HG03442 (cell line): ENCODE measurements around the gene RBFOX2.
"Not testable (repeated sequence)": the region's sequence is repeated elsewhere in the genome, so short reads cannot be mapped to it uniquely, and the experiment has no call there.

ENCODE experiments used
- ATAC-seq: cut with Tn5 transposase; IDR thresholded peaks from one replicate; pipeline ENCODE4 v1.9.1; 2021; ENCODE audit warnings: mild to moderate bottlenecking, moderate library complexity; ENCODE audit not compliant: unreplicated experiment

The RBFOX2 gene

GRCh38 chr22:36044517-36044916, 15.9 kb upstream of the RBFOX2 start:
- ATAC-seq: not testable (repeated sequence)

DNA sequence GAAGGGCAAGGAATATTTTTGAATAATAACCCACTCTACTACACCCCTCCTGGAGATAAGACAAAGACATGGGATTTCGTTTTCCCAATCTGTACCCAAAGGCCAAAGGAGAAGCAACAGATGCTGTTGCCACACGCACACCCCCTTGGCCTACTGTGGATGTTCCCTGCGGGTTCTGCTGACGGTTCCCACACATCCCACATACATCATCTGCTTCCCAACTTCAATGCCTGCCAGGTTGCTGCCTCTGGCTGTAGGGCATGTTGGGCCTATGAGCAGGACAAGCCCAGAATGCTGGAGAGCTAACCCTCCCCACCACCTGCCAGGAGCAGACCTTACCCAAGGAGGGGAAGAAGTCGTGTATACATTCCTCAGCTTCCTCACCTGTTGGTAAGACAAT, 13.6 kb upstream of the RBFOX2 start:
- no peak for ATAC-seq

DNA sequence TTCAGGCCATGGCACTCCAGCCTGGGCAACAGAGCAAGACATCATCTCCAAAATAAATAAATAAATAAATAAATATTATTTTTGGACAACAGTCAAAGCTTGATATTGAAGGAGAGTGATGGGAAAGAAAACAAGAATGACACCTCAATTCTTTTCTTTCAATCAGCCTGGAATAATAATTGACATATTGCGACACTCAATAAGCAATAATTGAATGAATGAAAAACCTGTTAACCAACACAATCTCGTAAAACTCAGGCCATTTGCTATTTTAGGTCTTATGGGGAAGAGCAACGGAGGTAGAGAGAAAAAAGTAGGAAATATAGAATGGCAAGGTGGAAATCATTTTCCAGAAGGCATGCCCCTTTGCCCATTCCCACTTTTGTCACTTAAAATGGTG, 10.5 kb upstream of the RBFOX2 start:
- no peak for ATAC-seq

- no peak for ATAC-seq
Measured at GRCh38 chr22:36037102-36037758, 8.6 kb upstream of the RBFOX2 start.

DNA sequence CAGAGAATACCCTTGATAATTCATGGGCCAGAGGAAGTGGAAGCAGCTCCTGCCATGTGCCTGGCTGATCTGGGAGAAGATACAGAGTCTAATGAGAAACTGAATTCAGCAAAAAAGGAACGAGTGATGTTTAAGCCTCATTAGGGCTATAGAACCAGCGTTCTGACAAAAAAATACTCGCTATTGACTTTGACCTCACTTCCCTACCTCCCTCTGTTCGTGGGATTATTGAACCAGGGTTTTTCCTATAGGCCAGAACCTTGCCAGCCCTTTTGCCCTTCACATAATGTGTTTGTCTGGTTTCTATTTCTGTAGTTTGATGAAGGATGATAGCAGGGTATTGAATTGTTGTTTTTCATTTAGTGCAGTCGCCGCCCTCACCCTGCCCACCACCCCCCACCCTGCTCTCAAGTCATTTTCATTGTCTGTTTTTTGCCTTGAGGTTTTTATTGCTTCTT, 7.6 kb upstream of the RBFOX2 start:
- ATAC-seq: no peak

DNA sequence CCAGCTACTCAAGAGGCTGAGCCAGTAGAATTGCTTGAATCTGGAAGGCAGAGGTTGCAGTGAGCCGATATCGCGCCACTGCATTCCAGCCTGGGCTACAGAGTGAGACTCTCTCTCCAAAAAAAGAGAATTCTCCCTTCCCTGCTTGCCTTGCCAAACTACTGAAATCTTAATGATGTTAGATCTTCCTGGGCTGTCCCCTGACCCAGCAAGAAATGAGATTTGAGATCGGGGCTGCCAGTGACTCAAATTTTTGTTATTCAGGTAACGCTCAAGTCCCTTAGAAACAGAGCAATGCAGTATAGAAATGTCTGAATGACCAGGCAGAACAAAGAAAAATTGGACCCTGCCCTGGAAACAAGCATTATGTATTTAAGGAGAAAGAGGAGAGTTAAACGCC, 4.0 kb upstream of the RBFOX2 start:
- no peak for ATAC-seq

DNA sequence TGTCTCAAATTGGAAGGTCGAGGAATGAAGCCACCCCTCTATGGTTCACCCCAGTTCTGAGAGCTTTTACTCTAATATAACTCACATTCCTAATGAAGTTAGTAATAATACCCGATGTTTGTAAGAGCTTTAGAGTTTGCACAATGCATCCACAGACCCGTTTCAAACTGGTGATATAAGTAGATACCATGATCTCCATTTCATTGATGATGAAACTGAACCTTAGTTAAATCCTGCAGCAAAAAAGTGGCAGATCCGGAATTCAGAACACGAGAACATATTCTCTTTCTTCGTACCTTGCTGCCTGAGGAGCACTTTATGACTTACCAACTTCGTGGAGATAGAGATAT, 757 bp upstream of the RBFOX2 start:
- no peak for ATAC-seq

GRCh38 chr22:36027935-36028645, 534 bp downstream of the RBFOX2 start:
- no peak for ATAC-seq

GRCh38 chr22:36027579-36027934, 1.1 kb downstream of the RBFOX2 start:
- ATAC-seq: no peak

DNA sequence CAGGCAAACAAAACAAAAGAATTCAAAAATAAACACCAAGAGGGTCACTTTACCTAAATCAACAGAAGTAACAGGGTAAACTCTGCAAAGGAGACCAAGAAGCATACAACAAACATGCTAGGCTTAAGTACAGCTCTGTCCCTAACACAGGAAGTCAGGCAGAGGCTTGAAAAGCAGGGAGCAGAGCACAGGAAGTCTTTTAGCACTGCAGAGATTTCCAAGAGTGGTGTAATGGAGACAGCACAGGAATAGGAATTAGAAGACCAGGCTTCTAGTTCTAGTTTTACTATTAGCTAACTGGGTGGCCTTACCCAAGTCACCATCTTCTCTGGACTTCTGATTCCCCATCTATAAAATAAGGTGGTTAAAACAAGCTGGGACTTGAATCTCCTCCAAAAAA, 1.9 kb downstream of the RBFOX2 start:
- no peak for ATAC-seq

DNA sequence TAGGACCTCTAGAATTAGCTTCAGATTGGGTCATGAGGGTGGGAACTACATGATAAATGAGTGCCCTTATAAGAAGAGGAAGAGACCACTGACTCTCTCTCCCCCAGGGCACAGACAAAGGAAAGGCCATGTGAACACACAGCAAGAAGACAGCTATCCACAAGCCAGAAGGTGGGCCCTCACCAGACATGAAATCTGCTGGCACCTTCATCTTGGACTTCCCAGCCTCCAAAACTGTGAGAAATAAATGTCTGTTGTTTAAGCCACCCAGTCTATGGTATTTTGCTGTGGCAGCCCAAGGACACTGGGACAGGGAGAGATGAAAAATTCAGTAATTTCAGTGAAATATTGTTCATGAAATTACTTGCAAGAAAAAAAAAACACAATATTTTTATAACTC, 5.9 kb downstream of the RBFOX2 start:
- ATAC-seq: no peak

GRCh38 chr22:36022162-36022561, 6.5 kb downstream of the RBFOX2 start:
- no peak for ATAC-seq

DNA sequence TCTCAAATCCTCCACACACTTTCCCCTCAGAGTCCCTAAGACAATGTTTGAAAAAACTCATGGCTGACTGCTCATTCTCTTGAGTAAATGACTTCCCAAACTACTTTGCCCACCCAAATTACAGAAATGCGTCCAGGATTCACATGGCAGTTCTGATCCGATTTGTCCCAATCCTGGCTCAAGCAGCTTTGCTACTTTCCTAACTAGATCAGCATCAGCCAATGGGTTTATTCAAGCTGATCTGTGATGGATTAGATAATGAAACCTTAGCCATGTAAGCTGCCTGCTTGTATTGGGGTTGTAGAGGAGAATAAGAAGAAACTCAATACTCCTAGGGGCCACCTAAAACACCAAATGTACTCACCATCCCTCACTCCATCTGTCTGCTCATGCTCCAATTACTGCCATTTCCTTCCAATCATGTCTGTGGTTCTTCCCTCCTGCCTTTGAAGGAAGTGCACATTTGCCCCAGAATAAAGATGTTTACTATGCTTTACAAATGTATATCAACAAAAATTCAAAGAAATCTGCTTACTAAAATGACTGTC, 6.9 kb downstream of the RBFOX2 start:
- ATAC-seq: no peak

DNA sequence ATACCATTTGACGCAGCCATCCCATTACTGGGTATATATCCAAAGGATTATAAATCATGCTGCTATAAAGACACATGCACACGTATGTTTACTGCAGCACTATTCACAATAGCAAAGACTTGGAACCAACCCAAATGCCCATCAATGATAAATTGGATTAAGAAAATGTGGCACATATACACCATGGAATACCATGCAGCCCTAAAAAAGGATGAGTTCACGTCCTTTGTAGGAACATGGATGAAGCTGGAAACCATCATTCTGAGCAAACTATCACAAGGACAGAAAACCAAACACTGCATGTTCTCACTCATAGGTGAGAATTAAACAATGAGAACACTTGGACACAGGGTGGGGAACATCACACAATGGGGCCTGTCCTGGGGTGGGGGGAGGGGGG, 7.8 kb downstream of the RBFOX2 start:
- not testable (repeated sequence) for ATAC-seq

DNA sequence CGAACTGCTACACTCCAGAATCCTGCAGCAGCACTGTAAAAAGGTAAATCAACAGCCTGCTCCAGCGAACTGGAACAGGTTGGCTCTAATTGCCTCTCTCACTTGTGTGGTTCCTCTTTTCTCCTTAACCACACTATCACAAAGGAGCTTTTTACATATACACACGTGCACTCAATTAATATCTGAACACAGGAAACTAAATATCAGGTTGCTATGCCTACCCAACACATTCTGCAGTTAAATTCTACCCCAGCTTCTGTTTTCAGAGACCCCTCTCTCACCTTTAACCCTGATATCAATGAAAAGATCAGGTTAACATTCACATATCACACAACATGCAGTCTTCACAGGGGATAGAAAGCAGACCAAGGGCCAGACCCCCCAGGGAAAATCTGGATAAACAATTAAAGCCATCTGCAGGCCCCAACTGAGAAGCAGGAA, 11.0 kb downstream of the RBFOX2 start:
- no peak for ATAC-seq

DNA sequence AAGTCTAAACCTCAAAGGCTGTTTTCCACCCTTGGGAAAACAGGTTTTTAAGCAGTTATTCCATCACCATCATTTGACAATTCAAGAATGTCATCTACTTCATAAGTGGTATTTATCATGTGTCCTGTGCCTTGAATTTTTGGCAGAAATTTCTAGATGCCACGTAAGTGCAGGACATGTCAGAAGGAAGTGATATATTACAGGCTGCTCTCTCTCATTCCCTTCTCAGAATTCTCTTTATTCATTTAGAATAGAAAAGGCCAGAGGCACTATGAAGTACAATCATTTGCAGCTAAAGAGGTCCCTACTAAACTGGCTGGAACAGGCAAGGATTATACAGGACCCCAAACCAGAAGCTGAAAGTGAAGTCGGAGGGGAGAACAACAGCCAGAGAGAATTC, 11.9 kb downstream of the RBFOX2 start:
- no peak for ATAC-seq

DNA sequence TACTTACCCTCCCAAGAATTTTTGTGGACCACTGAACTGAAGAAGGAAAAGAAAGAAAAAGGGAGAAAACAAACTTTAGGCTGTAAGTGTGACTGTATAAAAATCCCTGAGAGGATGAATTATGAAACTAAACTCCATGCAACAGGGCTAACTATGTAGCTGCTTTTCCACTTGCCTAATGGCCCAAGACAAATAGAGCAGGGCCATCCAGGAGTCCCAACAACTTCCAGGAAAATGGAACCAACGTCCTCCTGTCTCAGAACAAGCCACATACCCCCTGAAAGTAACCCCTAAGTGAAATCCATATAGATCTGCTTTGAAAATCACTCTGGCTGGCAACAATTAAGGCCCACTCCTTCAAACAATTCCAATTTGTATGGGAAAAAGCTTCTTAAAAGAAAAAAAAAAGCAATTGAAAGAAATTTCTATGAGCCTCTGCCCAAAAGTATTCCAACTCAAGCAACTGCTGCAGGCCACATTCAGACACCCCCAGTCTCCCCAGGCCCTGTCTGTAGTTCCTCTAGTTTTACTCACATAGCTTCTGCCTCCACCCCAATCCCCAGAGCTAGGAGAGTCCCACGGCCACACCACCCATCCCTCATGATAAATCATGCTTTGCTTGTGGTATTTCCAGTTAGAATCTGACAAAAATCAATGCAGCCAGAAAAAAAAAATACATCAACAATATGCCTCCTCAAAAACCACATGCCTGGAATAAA, 12.7 kb downstream of the RBFOX2 start:
- ATAC-seq: no peak

GRCh38 chr22:36015155-36015810, 13.3 kb downstream of the RBFOX2 start:
- ATAC-seq: no peak

DNA sequence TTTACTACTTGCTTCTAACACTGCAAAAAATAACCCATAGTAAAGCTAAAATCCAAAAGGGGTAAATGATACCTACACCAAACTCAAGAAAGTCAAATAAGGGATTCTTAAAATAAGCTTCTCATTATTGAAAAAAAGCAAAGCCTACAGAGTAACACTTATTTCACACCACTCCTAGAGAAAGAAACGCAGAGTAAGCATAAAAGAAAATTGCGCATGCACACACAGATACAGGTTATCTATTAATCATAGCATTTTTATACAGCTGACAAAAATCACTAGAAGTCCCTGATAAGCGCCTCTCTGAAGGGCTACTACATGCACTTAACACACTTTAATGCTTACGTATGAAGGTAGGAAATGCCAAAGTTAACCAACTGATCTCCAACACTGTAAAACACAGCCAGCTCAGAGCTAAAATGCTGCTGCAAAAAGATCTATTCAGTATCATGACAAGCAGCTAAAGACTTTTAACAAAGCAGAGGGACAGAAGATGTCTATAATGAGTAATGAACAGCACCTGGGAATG, 14.0 kb downstream of the RBFOX2 start:
- ATAC-seq: no peak

DNA sequence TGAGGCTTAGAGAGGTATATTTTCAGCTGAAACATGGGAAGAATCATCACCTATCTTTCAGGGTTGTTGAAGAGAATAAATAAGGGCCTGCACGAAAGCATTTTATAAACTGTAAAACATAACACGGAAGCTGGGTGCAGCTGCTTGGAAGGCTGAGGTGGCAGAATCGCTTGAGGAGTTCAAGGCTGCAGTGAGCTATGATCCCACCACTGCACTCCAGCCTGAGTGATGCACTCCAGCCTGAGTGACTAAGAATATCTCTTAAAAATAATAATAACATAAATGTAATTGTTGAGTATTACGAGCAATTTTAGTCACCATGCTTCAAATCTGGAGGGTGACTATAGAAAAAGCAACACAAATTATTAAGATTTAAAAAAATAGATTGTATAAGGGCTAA, 16.3 kb downstream of the RBFOX2 start:
- ATAC-seq: no peak

DNA sequence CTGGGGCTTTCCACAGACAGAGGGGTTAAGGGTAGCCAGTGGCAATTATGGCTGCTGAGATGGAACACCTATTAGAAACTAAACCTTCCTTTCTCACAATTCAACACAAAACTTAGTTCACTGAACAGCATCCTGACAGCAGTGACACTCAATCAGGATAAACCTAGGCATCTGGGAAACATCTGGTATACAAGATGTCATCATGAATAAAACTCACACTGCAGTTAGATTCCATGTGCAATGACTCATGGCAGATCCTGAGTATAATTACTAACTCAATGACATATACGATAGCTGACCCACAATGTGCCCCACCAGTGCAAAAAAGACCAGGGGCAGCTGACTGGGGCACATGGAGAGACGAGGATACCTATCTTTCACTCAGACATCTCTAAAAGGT, 17.7 kb downstream of the RBFOX2 start:
- ATAC-seq: no peak
